Mesenchymal stem cell (in vitro differentiated cells and primary cell): ENCODE measurements around the gene TAF1C.

Experiments used
- DNase-seq: peaks from one replicate; pipeline ENCODE4 v3.0.0-alpha.2; 2013
- H2AFZ ChIP-seq: one replicate; pipeline ENCODE4 v1.6.1; 2013; ENCODE audit warnings: low read depth, mild to moderate bottlenecking, control low read depth, inconsistent platforms, low read length, moderate library complexity
- H2AK5ac ChIP-seq: 2 replicates; pipeline ENCODE4 v1.6.1; 2013; ENCODE audit warnings: low read length, moderate library complexity, mild to moderate bottlenecking, inconsistent platforms; ENCODE audit not compliant: severe bottlenecking
- H2BK120ac ChIP-seq: one replicate; pipeline ENCODE4 v1.6.1; 2013; ENCODE audit warnings: low read depth, mild to moderate bottlenecking, inconsistent platforms, low read length, moderate library complexity
- H2BK12ac ChIP-seq, 2 experiments: one replicate each; pipeline ENCODE4 v1.6.1; 2013; ENCODE audit warnings: inconsistent platforms in 2 of 2, low read length in 2 of 2, mild to moderate bottlenecking in 2 of 2, moderate library complexity in 2 of 2, control low read depth in 1 of 2
- H2BK15ac ChIP-seq: one replicate; pipeline ENCODE4 v1.6.1; 2013; ENCODE audit warnings: mild to moderate bottlenecking, low read depth, inconsistent platforms; ENCODE audit not compliant: poor library complexity, severe bottlenecking
- H2BK5ac ChIP-seq: 2 replicates; pipeline ENCODE4 v1.6.1; 2013; ENCODE audit warnings: low read depth, mild to moderate bottlenecking, low read length, control low read depth, inconsistent platforms; ENCODE audit not compliant: poor library complexity, severe bottlenecking
- H3K14ac ChIP-seq, 2 experiments: one replicate each; pipeline ENCODE4 v1.6.1; 2013; ENCODE audit warnings: inconsistent platforms in 2 of 2, low read length in 2 of 2, control low read depth in 1 of 2, mild to moderate bottlenecking in 1 of 2, moderate library complexity in 1 of 2
- H3K18ac ChIP-seq, 2 experiments: one replicate each; pipeline ENCODE4 v1.6.1; 2013; ENCODE audit warnings: inconsistent platforms in 2 of 2, low read length in 2 of 2, control low read depth in 1 of 2, low read depth in 1 of 2, mild to moderate bottlenecking in 1 of 2
- H3K23ac ChIP-seq, 2 experiments: one replicate each; pipeline ENCODE4 v1.6.1; 2013; ENCODE audit warnings: inconsistent platforms in 2 of 2, low read length in 2 of 2, mild to moderate bottlenecking in 2 of 2, moderate library complexity in 2 of 2, control low read depth in 1 of 2
- H3K27ac ChIP-seq: 2 replicates; pipeline ENCODE4 v1.5.1; 2013; ENCODE audit warnings: mild to moderate bottlenecking, moderate library complexity, low read length, control low read depth, inconsistent platforms; ENCODE audit not compliant: poor library complexity, severe bottlenecking
- H3K27me3 ChIP-seq, 2 experiments: 2 replicates each; pipeline versions ENCODE4 v1.6.1 to v1.7.0; 2013; ENCODE audit warnings: low read length in 2 of 2, mild to moderate bottlenecking in 2 of 2, moderate library complexity in 2 of 2, control low read depth in 1 of 2, inconsistent platforms in 1 of 2; ENCODE audit not compliant: control insufficient read depth in 1 of 2, insufficient read depth in 1 of 2
- H3K36me3 ChIP-seq, 2 experiments: 2 replicates each; pipeline versions ENCODE4 v1.6.1 to v1.7.0; 2013; ENCODE audit warnings: low read length in 2 of 2, control low read depth in 1 of 2, inconsistent platforms in 1 of 2, low read depth in 1 of 2, mild to moderate bottlenecking in 1 of 2; ENCODE audit not compliant: insufficient read depth in 2 of 2, control insufficient read depth in 1 of 2
- H3K4ac ChIP-seq, 2 experiments: one replicate each; pipeline ENCODE4 v1.6.1; 2013; ENCODE audit warnings: inconsistent platforms in 2 of 2, low read length in 2 of 2, mild to moderate bottlenecking in 2 of 2, moderate library complexity in 2 of 2, control low read depth in 1 of 2, low read depth in 1 of 2
- H3K4me1 ChIP-seq: 2 replicates; pipeline ENCODE4 v1.6.1; 2013; ENCODE audit warnings: low read depth, low read length, control low read depth; ENCODE audit not compliant: control insufficient read depth, insufficient read depth
- H3K4me2 ChIP-seq: 2 replicates; pipeline ENCODE4 v1.6.1; 2013; ENCODE audit warnings: low read length, mild to moderate bottlenecking, inconsistent platforms; ENCODE audit not compliant: poor library complexity, severe bottlenecking
- H3K4me3 ChIP-seq, 2 experiments: 2 replicates each; pipeline versions ENCODE4 v1.5.1 to v1.7.0; 2013; ENCODE audit warnings: low read length in 2 of 2, mild to moderate bottlenecking in 2 of 2, control low read depth in 1 of 2, low read depth in 1 of 2; ENCODE audit not compliant: insufficient read depth in 1 of 2
- H3K79me1 ChIP-seq: replicated peaks from 2 replicates; pipeline ENCODE4 v1.6.1; 2013; ENCODE audit warnings: mild to moderate bottlenecking, control low read depth, low read length, inconsistent platforms; ENCODE audit not compliant: poor library complexity, severe bottlenecking
- H3K9ac ChIP-seq: 2 replicates; pipeline ENCODE4 v1.7.0; 2013; ENCODE audit warnings: mild to moderate bottlenecking, low read length, moderate library complexity
- H3K9me3 ChIP-seq: 2 replicates; pipeline ENCODE4 v1.7.0; 2013; ENCODE audit warnings: mild to moderate bottlenecking, low read length; ENCODE audit not compliant: control insufficient read depth
- H4K8ac ChIP-seq: one replicate; pipeline ENCODE4 v1.6.1; 2013; ENCODE audit warnings: inconsistent platforms, mild to moderate bottlenecking, low read length, moderate library complexity
- H4K91ac ChIP-seq: one replicate; pipeline ENCODE4 v1.6.1; 2013; ENCODE audit warnings: mild to moderate bottlenecking, low read length, inconsistent platforms
- WGBS: methylation state at CpG from one replicate; pipeline ENCODE4 v1.1.7; 2013; ENCODE audit warnings: mixed read lengths; 5-methylcytosine and 5-hydroxymethylcytosine counted together

Gene TAF1C

DNA sequence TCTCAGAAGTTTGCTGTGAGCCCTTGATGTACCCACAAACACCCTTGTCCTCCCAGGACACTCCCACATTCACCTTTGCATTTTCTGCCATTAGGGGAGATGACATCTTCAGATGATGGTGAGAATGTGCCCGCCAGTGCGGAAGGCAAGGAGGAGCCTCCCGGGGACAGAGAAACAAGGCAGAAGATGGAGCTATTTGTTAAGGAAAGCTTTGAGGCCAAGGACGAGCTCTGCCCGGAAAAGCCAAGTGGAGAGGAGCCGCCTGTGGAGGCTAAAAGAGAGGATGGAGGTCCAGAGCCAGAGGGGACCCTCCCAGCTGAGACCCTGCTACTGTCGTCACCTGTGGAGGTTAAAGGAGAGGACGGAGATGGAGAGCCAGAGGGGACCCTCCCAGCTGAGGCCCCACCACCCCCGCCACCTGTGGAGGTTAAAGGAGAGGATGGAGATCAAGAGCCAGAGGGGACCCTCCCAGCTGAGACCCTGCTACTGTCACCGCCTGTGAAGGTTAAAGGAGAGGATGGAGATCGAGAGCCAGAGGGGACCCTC, 17.0 kb downstream of the TAF1C start:
- H3K4me3 ChIP-seq, result no peak overlapping the region
- no peak overlapping the region for H2AK5ac ChIP-seq
- H3K4me1 ChIP-seq, result no peaks in the 10 kb centered on the region
- H3K14ac ChIP-seq, result no peak overlapping the region
- DNase-seq, result no peak
- H4K91ac ChIP-seq, result no peak overlapping the region
- H2BK15ac ChIP-seq, result no peak overlapping the region
- H3K36me3 ChIP-seq, result no peaks in the 10 kb centered on the region
- H4K8ac ChIP-seq, result no peak overlapping the region
- H2BK5ac ChIP-seq, result no peak overlapping the region
- no peak overlapping the region for H3K9ac ChIP-seq
- no peaks in the 10 kb centered on the region for H3K79me1 ChIP-seq
- WGBS, result 72% methylated on average over 10 of the region's 11 CpGs
- no peak overlapping the region for H3K18ac ChIP-seq
- no peak overlapping the region for H3K27ac ChIP-seq
- H2BK120ac ChIP-seq, result no peak overlapping the region
- no peak overlapping the region for H2BK12ac ChIP-seq
- H3K4me2 ChIP-seq, result no peak overlapping the region
- no peak overlapping the region for H3K4ac ChIP-seq
- H3K27me3 ChIP-seq, result peaks cover 30 to 64% of the 10 kb centered on the region in 2 experiments
- no peak overlapping the region for H2AFZ ChIP-seq
- H3K23ac ChIP-seq, result no peak overlapping the region
- H3K9me3 ChIP-seq, result no peaks in the 10 kb centered on the region

DNA sequence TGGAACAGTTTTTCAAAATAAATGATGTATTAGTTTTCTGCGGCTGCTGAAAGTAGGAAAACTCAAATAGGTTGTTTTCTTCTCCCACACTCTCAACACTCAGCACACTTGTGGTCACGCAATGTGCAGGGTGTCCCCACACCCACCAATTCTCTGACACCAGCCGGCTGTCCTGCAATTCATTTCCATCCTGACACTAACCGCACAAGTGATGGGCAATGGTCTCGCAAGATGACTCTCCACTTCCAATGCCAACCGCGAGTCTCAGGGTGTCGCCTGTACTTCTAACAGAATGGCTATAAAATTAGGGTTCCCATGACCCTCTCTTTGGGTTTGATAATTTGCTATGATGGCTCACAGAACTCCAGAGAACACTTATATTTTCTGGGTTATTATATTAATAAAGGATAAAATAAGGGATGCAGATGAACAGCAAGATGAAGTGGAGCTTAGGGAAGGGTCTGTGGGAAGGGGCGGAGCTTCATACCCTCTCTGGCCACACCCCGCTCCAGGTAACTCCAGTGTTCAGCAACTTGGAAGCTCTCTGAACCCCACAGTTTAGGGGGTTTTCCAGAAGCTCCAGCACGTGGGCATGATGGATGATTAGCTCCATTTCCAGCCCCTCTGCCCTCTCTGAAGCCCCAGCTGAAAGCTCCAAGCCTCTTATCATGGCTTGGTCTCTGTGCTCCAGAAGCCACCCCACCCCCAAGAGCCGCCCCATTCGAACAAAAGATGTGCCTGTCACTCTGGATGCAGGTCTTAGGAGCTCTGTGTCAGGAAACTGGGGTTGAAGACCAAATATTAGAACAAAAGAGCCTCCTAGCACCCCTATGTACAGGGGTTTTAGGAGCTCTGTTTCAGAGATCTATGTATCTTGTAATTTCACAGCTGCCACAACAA, 19.8 kb downstream of the TAF1C start:
- Histone ChIP-seq H3K27ac (no peak overlapping the region), H2BK120ac (no peak overlapping the region), H3K4me3 (no peak overlapping the region), H3K36me3 (no peaks in the 10 kb centered on the region), H2AFZ (no peak overlapping the region), H3K14ac (no peak overlapping the region), H3K9me3 (no peaks in the 10 kb centered on the region), H3K4me1 (no peaks in the 10 kb centered on the region), H2BK5ac (no peak overlapping the region), H3K4ac (no peak overlapping the region), H3K4me2 (no peak overlapping the region), H3K18ac (no peak overlapping the region), H3K27me3 (peaks cover 38 to 65% of the 10 kb centered on the region in 2 experiments), H3K79me1 (no peaks in the 10 kb centered on the region), H2AK5ac (no peak overlapping the region), H4K91ac (no peak overlapping the region), H2BK15ac (no peak overlapping the region), H3K23ac (no peak overlapping the region), H2BK12ac (no peak overlapping the region), H3K9ac (no peak overlapping the region), H4K8ac (no peak overlapping the region)
- 69% methylated on average over 13 of the region's 13 CpGs for WGBS
- no peak for DNase-seq

DNA sequence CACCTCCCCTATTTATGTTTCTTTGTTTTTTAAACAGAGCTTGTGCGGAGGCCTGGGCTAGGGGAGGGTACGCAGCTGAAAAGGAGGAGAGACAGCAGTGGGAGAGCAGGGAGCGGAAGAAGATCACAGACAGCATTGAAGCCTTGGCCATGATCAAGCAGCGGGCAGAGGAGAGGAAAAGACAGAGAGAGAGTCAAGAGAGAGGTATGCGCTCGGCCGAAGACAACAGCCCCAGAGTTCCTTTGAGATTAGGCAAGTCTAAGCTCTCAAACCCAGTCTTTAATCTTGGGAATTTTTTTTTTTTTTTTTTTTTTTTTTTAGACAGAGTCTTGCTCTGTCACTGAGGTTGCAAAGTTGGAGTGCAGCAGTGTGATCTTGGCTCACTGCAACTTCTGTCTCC, 21.1 kb downstream of the TAF1C start:
- peaks cover 42 to 70% of the 10 kb centered on the region in 2 experiments for H3K27me3 ChIP-seq
- 92% methylated on average over 6 of the region's 7 CpGs for WGBS
- no peak overlapping the region for H3K4ac ChIP-seq
- no peak overlapping the region for H2BK12ac ChIP-seq
- no peak for DNase-seq
- H3K36me3 ChIP-seq, result no peaks in the 10 kb centered on the region
- no peak overlapping the region for H2AK5ac ChIP-seq
- no peak overlapping the region for H3K9ac ChIP-seq
- no peak overlapping the region for H2BK120ac ChIP-seq
- no peak overlapping the region for H3K27ac ChIP-seq
- H2AFZ ChIP-seq, result no peak overlapping the region
- H3K4me2 ChIP-seq, result no peak overlapping the region
- peaks cover 4% of the 10 kb centered on the region for H3K4me1 ChIP-seq
- no peaks in the 10 kb centered on the region for H3K79me1 ChIP-seq
- H4K91ac ChIP-seq, result no peak overlapping the region
- H3K14ac ChIP-seq, result no peak overlapping the region
- H3K18ac ChIP-seq, result no peak overlapping the region
- no peak overlapping the region for H2BK15ac ChIP-seq
- no peak overlapping the region for H3K23ac ChIP-seq
- no peak overlapping the region for H4K8ac ChIP-seq
- no peaks in the 10 kb centered on the region for H3K9me3 ChIP-seq
- no peak overlapping the region for H2BK5ac ChIP-seq
- no peak overlapping the region for H3K4me3 ChIP-seq

DNA sequence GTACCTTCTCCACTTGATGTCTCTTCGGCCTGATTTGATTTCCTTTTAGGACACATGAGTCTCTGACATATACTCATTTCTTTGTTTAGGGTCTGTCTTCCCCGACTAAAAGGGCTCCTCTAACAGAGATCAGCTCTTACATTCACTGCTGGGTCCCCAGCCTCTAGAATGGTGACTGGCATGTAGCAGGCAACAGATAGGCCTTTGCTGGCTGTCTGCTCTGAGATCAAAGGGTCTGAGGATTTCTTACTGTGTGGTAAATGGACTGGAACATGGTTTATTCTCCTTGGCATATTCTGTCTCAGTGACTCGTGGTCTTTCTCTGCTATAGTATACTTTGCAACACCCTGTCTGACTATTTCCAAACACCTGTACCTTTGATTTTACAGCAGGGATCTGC, 25.1 kb downstream of the TAF1C start:
- no peak for DNase-seq
- no peak overlapping the region for H3K18ac ChIP-seq
- no peak overlapping the region for H2BK5ac ChIP-seq
- no peak overlapping the region for H2BK12ac ChIP-seq
- no peak overlapping the region for H3K9ac ChIP-seq
- no peak overlapping the region for H3K23ac ChIP-seq
- no peak overlapping the region for H3K4me2 ChIP-seq
- H3K14ac ChIP-seq, result no peak overlapping the region
- H3K27me3 ChIP-seq, result peaks cover 44 to 77% of the 10 kb centered on the region in 2 experiments
- H2BK120ac ChIP-seq, result no peak overlapping the region
- H3K4me3 ChIP-seq, result no peak overlapping the region
- H3K36me3 ChIP-seq, result no peaks in the 10 kb centered on the region
- H3K27ac ChIP-seq, result no peak overlapping the region
- H2AFZ ChIP-seq, result no peak overlapping the region
- no peaks in the 10 kb centered on the region for H3K9me3 ChIP-seq
- H4K91ac ChIP-seq, result no peak overlapping the region
- H2AK5ac ChIP-seq, result no peak overlapping the region
- 76% methylated on average over 3 of the region's 3 CpGs for WGBS
- no peak overlapping the region for H2BK15ac ChIP-seq
- H3K79me1 ChIP-seq, result no peaks in the 10 kb centered on the region
- no peak overlapping the region for H3K4ac ChIP-seq
- H4K8ac ChIP-seq, result no peak overlapping the region
- H3K4me1 ChIP-seq, result peaks cover 4% of the 10 kb centered on the region
